GM18505 (cell line): ENCODE results near the gene HSD17B7.

ENCODE experiments used
- ATAC-seq: cut with Tn5 transposase; IDR thresholded peaks from one replicate; pipeline ENCODE4 v1.9.1; 2021; ENCODE audit not compliant: unreplicated experiment
- POLR2A ChIP-seq: IDR thresholded peaks from 4 replicates; pipeline ENCODE4 v1.6.1; 2011; ENCODE audit warnings: borderline replicate concordance; ENCODE audit not compliant: insufficient read depth, insufficient read length; ENCODE audit errors: extremely low read depth

Gene HSD17B7

GRCh38 chr1:162859191-162859590 is 68.7 kb downstream of the HSD17B7 start:
- TF ChIP-seq POLR2A = no peak
- no peak for ATAC-seq

- TF ChIP-seq POLR2A = no peak
- no peak for ATAC-seq
Observed at GRCh38 chr1:162861101-162861500, 70.6 kb downstream of the HSD17B7 start, which contains the start of gene CCDC190. CCDC190 (minus strand) TSS chr1:162861175; CDS start chr1:162859646, 1,529 bp downstream.

GRCh38 chr1:162861625-162862024 is 71.1 kb downstream of the HSD17B7 start:
- no peak for TF ChIP-seq POLR2A
- no peak for ATAC-seq
